Testis (tissue), 2 donors: ENCODE measurements around the gene CD59.

ENCODE experiments used
- POLR2A ChIP-seq: fragments of 450-650 bp; IDR thresholded peaks from one replicate; pipeline ENCODE4 v1.6.1; 2017; ENCODE audit warnings: antibody characterized with exemption, mild to moderate bottlenecking, moderate library complexity
- TF ChIP-seq, protein P1 (sequence below), 3 experiments: fragments of 450-650 bp in 2 of 3; fragments of 200-600 bp in 1 of 3; sonication (generic) in 1 of 3; IDR thresholded peaks; one replicate each; pipeline ENCODE4 v1.5.1; 2016 to 2019; ENCODE audit warnings: antibody characterized with exemption in 3 of 3, mild to moderate bottlenecking in 2 of 3, moderate library complexity in 1 of 3

DNA sequence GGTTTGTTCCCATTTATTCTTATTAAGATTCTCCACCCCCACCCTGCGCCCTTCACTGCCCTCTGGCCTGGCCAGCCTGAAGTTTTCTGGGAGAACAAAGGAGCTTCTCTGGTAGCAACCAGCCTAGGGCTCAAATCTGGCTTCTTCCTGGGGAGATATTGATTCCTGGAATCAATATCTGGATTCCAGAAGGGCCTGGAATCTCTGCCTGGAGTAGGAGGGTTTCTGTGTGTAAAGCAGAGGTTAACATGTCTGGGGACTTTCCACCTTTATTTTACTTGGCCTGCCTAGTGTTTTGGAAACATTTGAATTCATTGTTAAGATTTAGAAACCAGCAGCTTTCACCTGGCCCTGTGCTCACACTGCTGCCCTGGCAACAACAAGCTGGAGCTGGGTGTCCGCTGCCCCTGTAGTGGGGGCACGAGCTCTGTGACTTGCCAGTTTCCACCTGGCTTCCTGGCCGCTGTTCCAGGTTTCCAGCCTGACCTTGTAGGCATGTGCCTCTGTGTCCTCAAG lies 41.1 kb downstream of the CD59 start:
- TF ChIP-seq, protein P1, sequence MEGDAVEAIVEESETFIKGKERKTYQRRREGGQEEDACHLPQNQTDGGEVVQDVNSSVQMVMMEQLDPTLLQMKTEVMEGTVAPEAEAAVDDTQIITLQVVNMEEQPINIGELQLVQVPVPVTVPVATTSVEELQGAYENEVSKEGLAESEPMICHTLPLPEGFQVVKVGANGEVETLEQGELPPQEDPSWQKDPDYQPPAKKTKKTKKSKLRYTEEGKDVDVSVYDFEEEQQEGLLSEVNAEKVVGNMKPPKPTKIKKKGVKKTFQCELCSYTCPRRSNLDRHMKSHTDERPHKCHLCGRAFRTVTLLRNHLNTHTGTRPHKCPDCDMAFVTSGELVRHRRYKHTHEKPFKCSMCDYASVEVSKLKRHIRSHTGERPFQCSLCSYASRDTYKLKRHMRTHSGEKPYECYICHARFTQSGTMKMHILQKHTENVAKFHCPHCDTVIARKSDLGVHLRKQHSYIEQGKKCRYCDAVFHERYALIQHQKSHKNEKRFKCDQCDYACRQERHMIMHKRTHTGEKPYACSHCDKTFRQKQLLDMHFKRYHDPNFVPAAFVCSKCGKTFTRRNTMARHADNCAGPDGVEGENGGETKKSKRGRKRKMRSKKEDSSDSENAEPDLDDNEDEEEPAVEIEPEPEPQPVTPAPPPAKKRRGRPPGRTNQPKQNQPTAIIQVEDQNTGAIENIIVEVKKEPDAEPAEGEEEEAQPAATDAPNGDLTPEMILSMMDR (IDR thresholded peaks at IDR 0.05): no peak
- TF ChIP-seq POLR2A: no peak
